Measurements from ENCODE around the gene FAM168A.

FAM168A gene

GRCh38 chr11:73428699-73429098, 169.2 kb downstream of the FAM168A start:
- no peak overlapping the region for H3K4me3 ChIP-seq (ENCODE audit: insufficient read length, low read depth)
- H3K36me3 ChIP-seq (ENCODE audit: insufficient read depth, insufficient read length, low read length), result no peaks in the 10 kb centered on the region

DNA sequence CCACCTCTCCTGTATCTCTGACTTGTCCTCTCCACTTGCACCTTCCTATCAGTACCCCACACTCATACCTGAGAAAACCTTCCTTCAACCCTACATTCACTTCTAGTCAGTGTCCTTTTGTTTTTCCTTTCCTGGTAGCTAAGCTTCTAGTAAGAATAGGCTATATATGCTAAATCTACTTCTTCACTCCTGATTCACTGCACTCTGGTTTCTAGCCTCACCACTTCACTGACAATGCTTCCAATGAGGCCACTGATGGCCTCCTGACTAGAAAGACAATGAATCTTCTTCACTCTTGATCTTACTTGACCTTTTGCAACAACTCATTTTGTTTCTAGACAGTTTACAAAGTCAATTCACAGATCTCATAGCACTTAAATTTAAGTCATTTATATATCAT, 169.7 kb downstream of the FAM168A start:
- Histone ChIP-seq H3K9me3 (ENCODE audit: insufficient read depth, low read length) (no peaks in the 10 kb centered on the region), H3K9ac (ENCODE audit: insufficient read length, low read depth) (no peak overlapping the region), H3K4me1 (ENCODE audit: insufficient read depth, insufficient read length) (no peaks in the 10 kb centered on the region), H3K27me3 (ENCODE audit: insufficient read depth, insufficient read length) (no peaks in the 10 kb centered on the region), H3K36me3 (ENCODE audit: insufficient read depth, insufficient read length, low read length) (no peaks in the 10 kb centered on the region), H3K4me3 (ENCODE audit: insufficient read length, low read depth) (no peak overlapping the region)
- no peak for TF ChIP-seq SUZ12 (IDR thresholded peaks at IDR 0.05; ENCODE audit: extremely low read depth, insufficient read depth, insufficient read length)
- TF ChIP-seq YY1 (IDR thresholded peaks at IDR 0.05; ENCODE audit: insufficient read depth, insufficient read length), result no peak
- no peak for TF ChIP-seq ZNF274 (IDR thresholded peaks at IDR 0.05; ENCODE audit: low read depth, low read length)
- no peak for DNase-seq (ENCODE audit: low read depth, low spot score)

More at GRCh38 chr11:73428699-73429098, 169.2 kb downstream of the FAM168A start:
- no peak for DNase-seq (ENCODE audit: low read depth, low spot score)
- no peak for TF ChIP-seq SUZ12 (IDR thresholded peaks at IDR 0.05; ENCODE audit: extremely low read depth, insufficient read depth, insufficient read length)
- TF ChIP-seq ZNF274 (IDR thresholded peaks at IDR 0.05; ENCODE audit: low read depth, low read length), result no peak
- TF ChIP-seq YY1 (IDR thresholded peaks at IDR 0.05; ENCODE audit: insufficient read depth, insufficient read length), result no peak
- Histone ChIP-seq H3K27me3 (ENCODE audit: insufficient read depth, insufficient read length) (no peaks in the 10 kb centered on the region), H3K9me3 (ENCODE audit: insufficient read depth, low read length) (no peaks in the 10 kb centered on the region), H3K9ac (ENCODE audit: insufficient read length, low read depth) (no peak overlapping the region), H3K4me1 (ENCODE audit: insufficient read depth, insufficient read length) (no peaks in the 10 kb centered on the region)

GRCh38 chr11:73426219-73426850, 171.6 kb downstream of the FAM168A start:
- H3K9me3 ChIP-seq (ENCODE audit: insufficient read depth, low read length), result no peaks in the 10 kb centered on the region
- DNase-seq (ENCODE audit: low read depth, low spot score), result no peak
- TF ChIP-seq YY1 (IDR thresholded peaks at IDR 0.05; ENCODE audit: insufficient read depth, insufficient read length), result no peak
- no peak for TF ChIP-seq ZNF274 (IDR thresholded peaks at IDR 0.05; ENCODE audit: low read depth, low read length)
- no peak for TF ChIP-seq SUZ12 (IDR thresholded peaks at IDR 0.05; ENCODE audit: extremely low read depth, insufficient read depth, insufficient read length)
- H3K4me3 ChIP-seq (ENCODE audit: insufficient read length, low read depth), result no peak overlapping the region
- H3K4me1 ChIP-seq (ENCODE audit: insufficient read depth, insufficient read length), result no peaks in the 10 kb centered on the region
- H3K36me3 ChIP-seq (ENCODE audit: insufficient read depth, insufficient read length, low read length), result no peaks in the 10 kb centered on the region
- H3K9ac ChIP-seq (ENCODE audit: insufficient read length, low read depth), result no peak overlapping the region
- H3K27me3 ChIP-seq (ENCODE audit: insufficient read depth, insufficient read length), result no peaks in the 10 kb centered on the region

GRCh38 chr11:73425108-73425507, 172.8 kb downstream of the FAM168A start:
- H3K27me3 ChIP-seq (ENCODE audit: insufficient read depth, insufficient read length), result no peaks in the 10 kb centered on the region
- no peaks in the 10 kb centered on the region for H3K36me3 ChIP-seq (ENCODE audit: insufficient read depth, insufficient read length, low read length)
- no peak overlapping the region for H3K9ac ChIP-seq (ENCODE audit: insufficient read length, low read depth)
- no peaks in the 10 kb centered on the region for H3K9me3 ChIP-seq (ENCODE audit: insufficient read depth, low read length)
- no peak overlapping the region for H3K4me3 ChIP-seq (ENCODE audit: insufficient read length, low read depth)
- no peak for DNase-seq (ENCODE audit: low read depth, low spot score)
- H3K4me1 ChIP-seq (ENCODE audit: insufficient read depth, insufficient read length), result no peaks in the 10 kb centered on the region
- TF ChIP-seq SUZ12 (IDR thresholded peaks at IDR 0.05; ENCODE audit: extremely low read depth, insufficient read depth, insufficient read length) (no peak), ZNF274 (IDR thresholded peaks at IDR 0.05; ENCODE audit: low read depth, low read length) (no peak), YY1 (IDR thresholded peaks at IDR 0.05; ENCODE audit: insufficient read depth, insufficient read length) (no peak)

DNA sequence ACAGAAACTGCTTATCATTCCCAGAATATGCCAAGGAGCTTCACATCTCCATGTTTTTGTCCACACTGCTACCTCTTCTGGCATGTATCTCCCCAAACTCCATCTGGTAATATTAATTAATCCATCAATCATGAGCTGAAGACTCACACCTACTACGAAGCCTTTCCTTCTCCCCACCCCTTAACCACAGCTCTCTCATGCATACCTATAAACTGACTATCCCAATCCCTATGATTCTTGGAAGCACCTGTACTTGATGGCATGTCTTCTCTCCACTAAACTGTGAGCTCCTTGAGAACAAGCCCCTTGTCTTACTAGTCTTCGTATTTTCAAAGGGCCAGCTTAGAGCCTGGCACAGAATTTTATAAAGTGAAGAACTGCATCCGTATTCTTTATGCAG, 174.4 kb downstream of the FAM168A start:
- Histone ChIP-seq H3K9me3 (ENCODE audit: insufficient read depth, low read length) (no peaks in the 10 kb centered on the region), H3K4me3 (ENCODE audit: insufficient read length, low read depth) (no peak overlapping the region), H3K4me1 (ENCODE audit: insufficient read depth, insufficient read length) (no peaks in the 10 kb centered on the region), H3K27me3 (ENCODE audit: insufficient read depth, insufficient read length) (no peaks in the 10 kb centered on the region), H3K9ac (ENCODE audit: insufficient read length, low read depth) (no peak overlapping the region), H3K36me3 (ENCODE audit: insufficient read depth, insufficient read length, low read length) (peaks cover 7% of the 10 kb centered on the region)
- no peak for TF ChIP-seq SUZ12 (IDR thresholded peaks at IDR 0.05; ENCODE audit: extremely low read depth, insufficient read depth, insufficient read length)
- no peak for DNase-seq (ENCODE audit: low read depth, low spot score)

GRCh38 chr11:73422886-73423285, 175.0 kb downstream of the FAM168A start:
- Histone ChIP-seq H3K4me3 (ENCODE audit: insufficient read length, low read depth) (no peak overlapping the region), H3K4me1 (ENCODE audit: insufficient read depth, insufficient read length) (no peaks in the 10 kb centered on the region), H3K36me3 (ENCODE audit: insufficient read depth, insufficient read length, low read length) (peaks cover 11% of the 10 kb centered on the region), H3K9me3 (ENCODE audit: insufficient read depth, low read length) (no peaks in the 10 kb centered on the region), H3K9ac (ENCODE audit: insufficient read length, low read depth) (no peak overlapping the region), H3K27me3 (ENCODE audit: insufficient read depth, insufficient read length) (no peaks in the 10 kb centered on the region)
- DNase-seq (ENCODE audit: low read depth, low spot score), result no peak
- no peak for TF ChIP-seq ZNF274 (IDR thresholded peaks at IDR 0.05; ENCODE audit: low read depth, low read length)
- no peak for TF ChIP-seq SUZ12 (IDR thresholded peaks at IDR 0.05; ENCODE audit: extremely low read depth, insufficient read depth, insufficient read length)
- no peak for TF ChIP-seq YY1 (IDR thresholded peaks at IDR 0.05; ENCODE audit: insufficient read depth, insufficient read length)

- Histone ChIP-seq H3K9ac (ENCODE audit: insufficient read length, low read depth) (no peak overlapping the region), H3K36me3 (ENCODE audit: insufficient read depth, insufficient read length, low read length) (peaks cover 13% of the 10 kb centered on the region)
- TF ChIP-seq YY1 (IDR thresholded peaks at IDR 0.05; ENCODE audit: insufficient read depth, insufficient read length), result no peak
- TF ChIP-seq ZNF274 (IDR thresholded peaks at IDR 0.05; ENCODE audit: low read depth, low read length), result no peak
- TF ChIP-seq SUZ12 (IDR thresholded peaks at IDR 0.05; ENCODE audit: extremely low read depth, insufficient read depth, insufficient read length), result no peak
Observed at GRCh38 chr11:73420136-73420535, 177.8 kb downstream of the FAM168A start.

More at GRCh38 chr11:73420136-73420535, 177.8 kb downstream of the FAM168A start:
- no peak for DNase-seq (ENCODE audit: low read depth, low spot score)
- Histone ChIP-seq H3K4me3 (ENCODE audit: insufficient read length, low read depth) (no peak overlapping the region), H3K4me1 (ENCODE audit: insufficient read depth, insufficient read length) (no peaks in the 10 kb centered on the region), H3K9me3 (ENCODE audit: insufficient read depth, low read length) (no peaks in the 10 kb centered on the region), H3K27me3 (ENCODE audit: insufficient read depth, insufficient read length) (no peaks in the 10 kb centered on the region)
